CD4-positive, alpha-beta memory T cell (primary cell): ENCODE measurements around the gene C12orf75. TPM values are rescaled to one million over a fixed set of nuclear protein-coding genes. Genes with fewer than 3 reads are reported as not detected.

Source experiments
- CTCF ChIA-PET: fragments of 350-600 bp; sonication (Branson Sonifier 250); formaldehyde crosslinking; loops from one replicate; lab custom pipeline; 2021; ENCODE audit warnings: inconsistent platforms; ENCODE audit not compliant: partially characterized antibody; lab: Charles Lee
- POLR2A ChIA-PET: fragments of 350-600 bp; sonication (Branson Sonifier 250); formaldehyde crosslinking; loops from one replicate; lab custom pipeline; 2021; ENCODE audit not compliant: partially characterized antibody; lab: Charles Lee
- DNase-seq, 5 donors: peaks; one replicate each; pipeline versions ENCODE4 v3.0.0 to v3.0.0-alpha.2; 2020 to 2022; ENCODE audit warnings: mixed read lengths in 1 of 5
- H3K27ac ChIP-seq: one replicate; pipeline ENCODE4 v1.7.0; 2013; ENCODE audit warnings: low read depth, low read length
- H3K27me3 ChIP-seq: 2 replicates; pipeline ENCODE4 v1.7.0; 2013; ENCODE audit warnings: mild to moderate bottlenecking, low read length, moderate library complexity; ENCODE audit not compliant: insufficient read depth
- H3K36me3 ChIP-seq: 2 replicates; pipeline ENCODE4 v1.7.0; 2013; ENCODE audit warnings: mild to moderate bottlenecking, low read length, moderate library complexity; ENCODE audit not compliant: insufficient read depth
- H3K4me1 ChIP-seq: 2 replicates; pipeline ENCODE4 v1.7.0; 2013; ENCODE audit warnings: mild to moderate bottlenecking, low read length, moderate library complexity; ENCODE audit not compliant: insufficient read depth
- H3K4me3 ChIP-seq, 2 donors: one replicate each; pipeline ENCODE4 v1.7.0; 2013; ENCODE audit warnings: low read length in 2 of 2, mild to moderate bottlenecking in 1 of 2
- H3K9me3 ChIP-seq, 2 donors: one replicate each; pipeline ENCODE4 v1.7.0; 2013; ENCODE audit warnings: low read length in 2 of 2, control low read depth in 1 of 2; ENCODE audit not compliant: control insufficient read depth in 1 of 2
- H3K27ac Mint-ChIP-seq, 7 donors: one replicate each; pipeline ENCODE4 v1.8.0; 2020 to 2021; ENCODE audit warnings: mixed read lengths in 7 of 7, mild to moderate bottlenecking in 6 of 7, inconsistent platforms in 3 of 7, moderate library complexity in 3 of 7
- H3K27me3 Mint-ChIP-seq, 2 donors: one replicate each; pipeline ENCODE4 v1.8.0; 2020 to 2021; ENCODE audit warnings: mixed read lengths in 2 of 2
- H3K36me3 Mint-ChIP-seq, 2 donors: one replicate each; pipeline ENCODE4 v1.8.0; 2020 to 2021; ENCODE audit warnings: mixed read lengths in 2 of 2, inconsistent platforms in 1 of 2, mild to moderate bottlenecking in 1 of 2
- H3K4me1 Mint-ChIP-seq, 4 donors: one replicate each; pipeline ENCODE4 v1.8.0; 2020 to 2021; ENCODE audit warnings: mixed read lengths in 4 of 4, mild to moderate bottlenecking in 1 of 4
- H3K4me3 Mint-ChIP-seq, 8 donors: one replicate each; pipeline ENCODE4 v1.8.0; 2020 to 2021; ENCODE audit warnings: mixed read lengths in 8 of 8, mild to moderate bottlenecking in 7 of 8, moderate library complexity in 6 of 8, inconsistent platforms in 3 of 8
- H3K9me3 Mint-ChIP-seq, 8 donors: one replicate each; pipeline ENCODE4 v1.8.0; 2020 to 2021; ENCODE audit warnings: mixed read lengths in 8 of 8, mild to moderate bottlenecking in 5 of 8, inconsistent platforms in 3 of 8, moderate library complexity in 1 of 8
- intact Hi-C: fragments of 100-400 bp; cut with micrococcal nuclease; formaldehyde crosslinking; loops from one replicate; pipeline ENCODE4 v1.15.1; 2023
- polyA plus RNA-seq, 2 donors: library from polyadenylated mRNA; unstranded; fragments of 300-500 nt; fragmentation: Illumina TruSeq; gene quantifications; one replicate each; pipeline ENCODE4 v1.2.3, GENCODE V29; 2021
- total RNA-seq, 2 experiments: library from RNA; stranded (reverse); gene quantifications; one replicate each; pipeline ENCODE4 v1.2.3, GENCODE V29; 2021

Gene C12orf75
- total and polyA plus RNA-seq, 4 experiments from 2014 or later: 12.1 to 117 (median 49.0) TPM

- no peaks in the 10 kb centered on the region for H3K27me3 ChIP-seq
- ChIA-PET CTCF (no interaction called here), POLR2A (interaction anchor here (2.6 kb wide), 1 partner anchor 13 kb away, joined by 9 read pairs; the partner anchor contains the start of gene C12orf75)
- peaks cover 14% of the 10 kb centered on the region for H3K4me1 ChIP-seq
- no peaks in the 10 kb centered on the region for H3K36me3 ChIP-seq
- H3K27me3 Mint-ChIP-seq: no peaks in the 10 kb centered on the region
- DNase-seq: no peak
- H3K27ac ChIP-seq: no peak overlapping the region
- intact Hi-C loops: no loop called here
- H3K4me3 Mint-ChIP-seq: no peak overlapping the region
- H3K9me3 ChIP-seq: no peaks in the 10 kb centered on the region
- no peak overlapping the region for H3K4me3 ChIP-seq
- peaks cover 3 to 16% (median 9%) of the 10 kb centered on the region in 8 donors for H3K9me3 Mint-ChIP-seq
- H3K36me3 Mint-ChIP-seq: peaks cover 3 to 4% of the 10 kb centered on the region in 2 donors
- H3K27ac Mint-ChIP-seq: no peak overlapping the region
- peaks cover 12 to 18% (median 13%) of the 10 kb centered on the region in 4 donors for H3K4me1 Mint-ChIP-seq
Observed at GRCh38 chr12:105317942-105318621, 12.4 kb upstream of the C12orf75 start.

DNA sequence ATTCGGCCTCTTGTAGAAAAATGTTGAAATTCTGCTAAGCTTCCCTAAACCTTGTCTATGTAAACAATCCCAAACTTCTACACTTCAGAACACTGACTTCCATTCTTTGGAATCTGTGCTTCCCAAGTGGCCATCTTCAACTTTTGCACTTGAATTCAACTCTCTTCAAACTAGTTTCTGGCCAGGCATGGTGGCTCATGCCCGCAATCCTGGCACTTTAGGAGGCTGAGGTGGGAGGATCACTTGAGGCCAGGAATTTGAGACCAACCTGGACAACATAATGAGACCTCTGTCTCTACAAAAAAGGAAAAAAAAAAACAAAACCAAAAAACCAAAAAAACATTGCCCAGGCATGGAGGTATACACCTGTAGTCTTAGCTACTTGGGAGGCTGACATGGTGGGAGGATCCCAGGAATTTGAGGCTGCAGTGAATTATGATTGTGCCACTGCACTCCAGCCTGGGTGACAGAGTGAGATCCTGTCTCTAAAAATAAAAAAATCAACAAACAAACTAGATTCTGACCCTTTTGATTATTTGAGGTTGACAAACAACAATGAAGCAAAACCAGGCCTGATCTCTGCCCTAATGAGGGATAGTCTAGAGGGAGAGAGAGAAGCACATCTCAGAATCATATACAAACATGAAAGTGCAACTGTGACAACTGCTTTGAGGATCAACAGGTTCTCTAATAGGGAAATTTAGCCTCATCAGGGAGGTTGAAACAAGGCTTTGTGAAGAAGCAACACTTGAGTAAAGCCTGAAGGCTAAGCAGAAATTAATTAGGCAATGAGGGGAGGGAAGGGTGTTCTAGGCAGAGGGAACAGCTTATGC, 11.6 kb upstream of the C12orf75 start:
- no peaks in the 10 kb centered on the region for H3K9me3 ChIP-seq
- H3K9me3 Mint-ChIP-seq: peaks cover 0 to 10% (median 4%) of the 10 kb centered on the region in 8 donors
- peaks cover 0 to 4% of the 10 kb centered on the region in 2 donors for H3K36me3 Mint-ChIP-seq
- H3K27ac ChIP-seq: no peak overlapping the region
- H3K4me1 ChIP-seq: peaks cover 14% of the 10 kb centered on the region
- CTCF ChIA-PET: interaction anchor here (0.9 to 3.8 kb wide), 3 partner anchors 12 to 65 kb away, joined by 3 to 14 read pairs (median 6); no protein-coding TSS in a partner anchor
- H3K36me3 ChIP-seq: no peaks in the 10 kb centered on the region
- no peaks in the 10 kb centered on the region for H3K27me3 ChIP-seq
- intact Hi-C loops: no loop called here
- H3K27ac Mint-ChIP-seq: no peak overlapping the region
- H3K27me3 Mint-ChIP-seq: no peaks in the 10 kb centered on the region
- no peak overlapping the region for H3K4me3 ChIP-seq
- POLR2A ChIA-PET: interaction anchor here (2.6 kb wide), 1 partner anchor 12 kb away, joined by 9 read pairs; the partner anchor contains the start of gene C12orf75
- H3K4me1 Mint-ChIP-seq: peaks cover 12 to 18% (median 13%) of the 10 kb centered on the region in 4 donors
- DNase-seq: no peak
- H3K4me3 Mint-ChIP-seq: no peak overlapping the region

GRCh38 chr12:105319691-105320209, 10.7 kb upstream of the C12orf75 start:
- no peaks in the 10 kb centered on the region for H3K36me3 Mint-ChIP-seq
- peak in 1 of 5 donors; percentile 11 for DNase-seq
- H3K9me3 Mint-ChIP-seq: peaks cover 0 to 1% (median 0%) of the 10 kb centered on the region in 8 donors
- no peak overlapping the region for H3K4me3 ChIP-seq
- H3K27me3 Mint-ChIP-seq: no peaks in the 10 kb centered on the region
- peaks cover 13% of the 10 kb centered on the region for H3K4me1 ChIP-seq
- no peak overlapping the region for H3K27ac ChIP-seq
- ChIA-PET CTCF (interaction anchor here (0.9 to 3.8 kb wide), 6 partner anchors 10 to 76 kb away, joined by 3 to 14 read pairs (median 4); no protein-coding TSS in a partner anchor), POLR2A (interaction anchor here (0.6 to 2.3 kb wide), 2 partner anchors 12 to 84 kb away, joined by 3 to 9 read pairs; partner anchors contain the start of gene APPL2)
- intact Hi-C loops: loop anchor here (2.0 kb wide), 1 partner anchor 63 kb away; no protein-coding TSS in a partner anchor
- no peak overlapping the region for H3K4me3 Mint-ChIP-seq
- H3K27me3 ChIP-seq: no peaks in the 10 kb centered on the region
- no peak overlapping the region for H3K27ac Mint-ChIP-seq
- H3K9me3 ChIP-seq: no peaks in the 10 kb centered on the region
- H3K4me1 Mint-ChIP-seq: peaks cover 10 to 16% (median 13%) of the 10 kb centered on the region in 4 donors
- H3K36me3 ChIP-seq: no peaks in the 10 kb centered on the region

DNA sequence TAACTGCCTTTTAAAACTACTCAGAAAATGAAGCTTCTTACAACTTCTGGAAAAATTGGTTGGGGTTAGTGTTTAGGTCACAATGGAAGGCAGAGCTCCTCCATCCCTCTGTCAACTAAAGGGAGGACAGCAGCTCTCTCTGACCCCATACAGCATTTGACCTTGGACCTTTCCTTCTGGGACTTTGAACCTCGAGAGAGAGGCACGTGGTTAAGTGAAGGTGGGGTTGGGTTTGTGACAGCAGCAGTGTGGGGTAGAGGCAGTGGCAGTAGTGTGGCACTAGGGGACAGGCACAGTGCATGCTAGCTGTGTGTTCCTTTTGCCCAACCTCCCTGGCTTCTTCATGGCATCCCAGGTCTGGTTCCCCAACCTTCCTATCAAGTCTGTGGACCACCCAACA, 9.4 kb upstream of the C12orf75 start:
- H3K4me3 Mint-ChIP-seq: no peak overlapping the region
- intact Hi-C loops: loop anchor here (2.0 kb wide), 1 partner anchor 62 kb away; no protein-coding TSS in a partner anchor
- CTCF ChIA-PET: interaction anchor here (1.2 to 3.8 kb wide), 5 partner anchors 8 to 75 kb away, joined by 3 to 14 read pairs (median 5); no protein-coding TSS in a partner anchor
- H3K4me3 ChIP-seq: no peak overlapping the region
- H3K9me3 Mint-ChIP-seq: no peaks in the 10 kb centered on the region
- no peaks in the 10 kb centered on the region for H3K36me3 ChIP-seq
- no peak overlapping the region for H3K27ac Mint-ChIP-seq
- DNase-seq: no peak
- no peaks in the 10 kb centered on the region for H3K9me3 ChIP-seq
- H3K27me3 Mint-ChIP-seq: no peaks in the 10 kb centered on the region
- no peaks in the 10 kb centered on the region for H3K36me3 Mint-ChIP-seq
- no peaks in the 10 kb centered on the region for H3K4me1 ChIP-seq
- H3K4me1 Mint-ChIP-seq: peaks cover 0 to 7% (median 3%) of the 10 kb centered on the region in 4 donors
- POLR2A ChIA-PET: interaction anchor here (0.9 to 2.3 kb wide), 3 partner anchors 8 to 13 kb away, joined by 3 to 9 read pairs (median 3); no protein-coding TSS in a partner anchor
- H3K27me3 ChIP-seq: no peaks in the 10 kb centered on the region
- no peak overlapping the region for H3K27ac ChIP-seq

DNA sequence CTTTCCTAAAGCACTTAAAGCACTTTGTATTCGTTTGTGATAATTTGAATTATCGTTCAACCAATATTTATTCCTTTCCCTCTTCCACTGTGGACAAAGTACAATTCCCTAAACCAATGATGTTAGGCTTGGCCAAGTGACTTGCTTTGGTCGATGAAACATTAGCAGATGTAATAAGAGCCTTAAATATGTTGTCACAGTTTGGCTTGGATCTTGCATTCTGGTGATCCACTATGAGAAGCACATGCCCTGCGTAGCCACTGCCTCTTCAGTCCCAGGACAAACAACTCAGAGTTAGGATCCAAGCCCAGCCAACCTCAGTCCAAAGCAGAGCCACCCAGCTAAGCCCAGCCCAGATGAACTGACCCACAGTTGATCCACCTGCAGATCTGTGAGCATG, 8.4 kb upstream of the C12orf75 start:
- Mint-ChIP-seq H3K36me3 (no peaks in the 10 kb centered on the region), H3K4me3 (no peak overlapping the region), H3K27ac (no peak overlapping the region), H3K9me3 (no peaks in the 10 kb centered on the region), H3K4me1 (peaks cover under 1 to 11% (median 4%) of the 10 kb centered on the region in 4 donors), H3K27me3 (no peaks in the 10 kb centered on the region)
- intact Hi-C loops: no loop called here
- CTCF ChIA-PET: interaction anchor here (1.8 to 3.8 kb wide), 2 partner anchors 58 to 61 kb away, joined by 5 to 14 read pairs; no protein-coding TSS in a partner anchor
- Histone ChIP-seq H3K4me3 (no peak overlapping the region), H3K4me1 (no peaks in the 10 kb centered on the region), H3K27me3 (no peaks in the 10 kb centered on the region), H3K27ac (no peak overlapping the region), H3K9me3 (no peaks in the 10 kb centered on the region), H3K36me3 (no peaks in the 10 kb centered on the region)
- POLR2A ChIA-PET: interaction anchor here (2.3 kb wide), 1 partner anchor 9 kb away, joined by 9 read pairs; no protein-coding TSS in a partner anchor
- DNase-seq: no peak

DNA sequence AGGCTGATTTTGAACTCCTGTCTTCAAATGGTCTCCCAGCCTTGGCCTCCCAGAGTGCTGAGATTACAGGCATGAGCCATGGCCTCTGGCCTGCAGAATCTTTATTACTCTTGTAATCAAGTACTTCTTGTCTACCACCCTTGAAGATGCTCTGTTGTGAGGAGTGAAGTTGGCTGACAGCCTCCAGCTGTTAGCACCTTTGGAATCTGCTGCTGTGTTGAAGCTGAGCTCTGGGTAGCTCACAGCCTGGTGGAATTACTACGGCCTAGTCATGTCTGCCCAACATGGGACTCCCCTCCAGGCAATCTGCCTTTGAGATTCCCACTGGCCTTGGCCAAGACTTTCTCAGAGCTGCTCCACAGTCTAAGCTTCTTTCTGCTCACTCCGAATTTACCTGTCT, 5.8 kb upstream of the C12orf75 start:
- intact Hi-C loops: no loop called here
- Histone ChIP-seq H3K27me3 (no peaks in the 10 kb centered on the region), H3K36me3 (no peaks in the 10 kb centered on the region), H3K4me3 (no peak overlapping the region), H3K4me1 (peaks cover 12% of the 10 kb centered on the region), H3K27ac (no peak overlapping the region), H3K9me3 (no peaks in the 10 kb centered on the region)
- peaks cover 2 to 23% (median 12%) of the 10 kb centered on the region in 4 donors for H3K4me1 Mint-ChIP-seq
- POLR2A ChIA-PET: no interaction called here
- CTCF ChIA-PET: no interaction called here
- no peak overlapping the region for H3K4me3 Mint-ChIP-seq
- no peaks in the 10 kb centered on the region for H3K36me3 Mint-ChIP-seq
- H3K27me3 Mint-ChIP-seq: no peaks in the 10 kb centered on the region
- H3K9me3 Mint-ChIP-seq: no peaks in the 10 kb centered on the region
- H3K27ac Mint-ChIP-seq: peak overlapping the region in 1 of 7 donors; percentile 7
- no peak for DNase-seq
